DOHH2 (cell line): ENCODE data around the gene COL8A1.

ENCODE experiments used
- EZH2phosphoT487 ChIP-seq: fragments of 200-600 bp; sonication (generic); IDR thresholded peaks from 2 replicates; pipeline ENCODE4 v1.6.1; 2017; ENCODE audit warnings: borderline replicate concordance, mild to moderate bottlenecking, antibody characterized with exemption, low read length, moderate library complexity, mixed read lengths
- TF ChIP-seq, protein P1 (sequence below): fragments of 200-600 bp; sonication (generic); IDR thresholded peaks from one replicate; pipeline ENCODE4 v1.5.1; 2014; ENCODE audit warnings: antibody characterized with exemption, mild to moderate bottlenecking, low read depth, low read length; ENCODE audit not compliant: poor library complexity, severe bottlenecking

GRCh38 chr3:99651531-99651930 lies 13.1 kb downstream of the COL8A1 start:
- TF ChIP-seq, protein P1, sequence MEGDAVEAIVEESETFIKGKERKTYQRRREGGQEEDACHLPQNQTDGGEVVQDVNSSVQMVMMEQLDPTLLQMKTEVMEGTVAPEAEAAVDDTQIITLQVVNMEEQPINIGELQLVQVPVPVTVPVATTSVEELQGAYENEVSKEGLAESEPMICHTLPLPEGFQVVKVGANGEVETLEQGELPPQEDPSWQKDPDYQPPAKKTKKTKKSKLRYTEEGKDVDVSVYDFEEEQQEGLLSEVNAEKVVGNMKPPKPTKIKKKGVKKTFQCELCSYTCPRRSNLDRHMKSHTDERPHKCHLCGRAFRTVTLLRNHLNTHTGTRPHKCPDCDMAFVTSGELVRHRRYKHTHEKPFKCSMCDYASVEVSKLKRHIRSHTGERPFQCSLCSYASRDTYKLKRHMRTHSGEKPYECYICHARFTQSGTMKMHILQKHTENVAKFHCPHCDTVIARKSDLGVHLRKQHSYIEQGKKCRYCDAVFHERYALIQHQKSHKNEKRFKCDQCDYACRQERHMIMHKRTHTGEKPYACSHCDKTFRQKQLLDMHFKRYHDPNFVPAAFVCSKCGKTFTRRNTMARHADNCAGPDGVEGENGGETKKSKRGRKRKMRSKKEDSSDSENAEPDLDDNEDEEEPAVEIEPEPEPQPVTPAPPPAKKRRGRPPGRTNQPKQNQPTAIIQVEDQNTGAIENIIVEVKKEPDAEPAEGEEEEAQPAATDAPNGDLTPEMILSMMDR, result no peak
- TF ChIP-seq EZH2phosphoT487, result no peak
